B cell (primary cell): Measurements from ENCODE around the gene CCDC85B. TPM values are rescaled to one million over a fixed set of nuclear protein-coding genes. Genes with fewer than 3 reads are reported as not detected.

Experiments
- ATAC-seq: fragments of 200-7000 bp; cut with Tn5 transposase; one replicate; pipeline ENCODE4 v1.10.0; 2021; ENCODE audit warnings: low read depth, mild to moderate bottlenecking, moderate number of reproducible peaks, moderate library complexity
- CTCF ChIA-PET: fragments of 350-600 bp; sonication (Branson Sonifier 250); formaldehyde crosslinking; loops from one replicate; lab custom pipeline; 2021; ENCODE audit warnings: antibody characterized with exemption, inconsistent platforms; lab: Charles Lee
- POLR2A ChIA-PET: fragments of 350-600 bp; sonication (Branson Sonifier 250); formaldehyde crosslinking; loops from one replicate; lab custom pipeline; 2021; ENCODE audit warnings: antibody characterized with exemption; lab: Charles Lee
- DNase-seq: peaks from one replicate; pipeline ENCODE4 v3.0.0; 2013
- H2AFZ ChIP-seq: 2 replicates; pipeline ENCODE4 v1.6.1; 2012; ENCODE audit warnings: mild to moderate bottlenecking, low read depth, low read length; ENCODE audit not compliant: insufficient read depth, poor library complexity, severe bottlenecking
- H3K27ac ChIP-seq, 2 donors: 1 replicate in 1 of 2; 2 replicates in 1 of 2; pipeline ENCODE4 v1.5.1; 2012 to 2013; ENCODE audit warnings: low read length in 2 of 2, mild to moderate bottlenecking in 2 of 2, moderate library complexity in 1 of 2
- H3K27me3 ChIP-seq, 4 experiments: fragments of 200-600 bp in 1 of 4; sonication (generic) in 1 of 4; replicated peaks in 1 of 4; 1 replicate in 2 of 4; 2 replicates in 2 of 4; pipeline versions ENCODE4 v1.6.1 to v1.7.0; 2013 to 2016; ENCODE audit warnings: low read length in 3 of 4, mild to moderate bottlenecking in 2 of 4, mixed read lengths in 1 of 4, moderate library complexity in 1 of 4; ENCODE audit not compliant: insufficient read depth in 4 of 4, control insufficient read depth in 3 of 4; ENCODE audit errors: control extremely low read depth in 1 of 4
- H3K36me3 ChIP-seq, 2 experiments: replicated peaks in 1 of 2; 1 replicate in 1 of 2; 2 replicates in 1 of 2; pipeline versions ENCODE4 v1.6.1 to v1.7.1; 2013; ENCODE audit warnings: low read length in 1 of 2; ENCODE audit not compliant: insufficient read depth in 2 of 2, control insufficient read depth in 1 of 2; ENCODE audit errors: control extremely low read depth in 1 of 2, extremely low read depth in 1 of 2
- H3K4me1 ChIP-seq, 2 donors: fragments of 200-600 bp in 1 of 2; sonication (generic) in 1 of 2; 1 replicate in 1 of 2; 2 replicates in 1 of 2; pipeline versions ENCODE4 v1.5.1 to v1.6.1; 2013 to 2017; ENCODE audit warnings: low read length in 2 of 2; ENCODE audit not compliant: control insufficient read depth in 2 of 2, insufficient read depth in 2 of 2
- H3K4me2 ChIP-seq: replicated peaks from 2 replicates; pipeline ENCODE3; 2012; ENCODE audit warnings: mild to moderate bottlenecking, low read depth, low read length; ENCODE audit not compliant: poor library complexity, severe bottlenecking
- H3K4me3 ChIP-seq, 5 experiments: fragments of 200-600 bp in 1 of 5; sonication (generic) in 1 of 5; 1 replicate in 3 of 5; 2 replicates in 2 of 5; pipeline versions ENCODE4 v1.5.1 to v1.7.0; 2011 to 2016; ENCODE audit warnings: low read length in 4 of 5, mild to moderate bottlenecking in 4 of 5, low read depth in 2 of 5, control low read depth in 1 of 5, moderate library complexity in 1 of 5; ENCODE audit not compliant: insufficient read depth in 1 of 5; ENCODE audit errors: control extremely low read depth in 1 of 5, extremely low read depth in 1 of 5
- H3K79me2 ChIP-seq: fragments of 200-600 bp; sonication (generic); one replicate; pipeline ENCODE4 v1.6.0; 2016; ENCODE audit warnings: low read length; ENCODE audit not compliant: control insufficient read depth, insufficient read depth
- H3K9ac ChIP-seq: fragments of 200-600 bp; sonication (generic); 2 replicates; pipeline ENCODE4 v1.6.1; 2017; ENCODE audit warnings: mild to moderate bottlenecking, low read length, moderate library complexity
- H3K9me3 ChIP-seq, 3 donors: one replicate each; pipeline versions ENCODE4 v1.6.1 to v1.7.1; 2013; ENCODE audit warnings: low read length in 2 of 3; ENCODE audit not compliant: control insufficient read depth in 2 of 3, insufficient read depth in 1 of 3; ENCODE audit errors: control extremely low read depth in 1 of 3
- H4K20me1 ChIP-seq: 2 replicates; pipeline ENCODE4 v1.6.0; 2012; ENCODE audit warnings: mild to moderate bottlenecking, low read length; ENCODE audit not compliant: insufficient read depth, control insufficient read depth, poor library complexity, severe bottlenecking
- H3K27ac Mint-ChIP-seq: one replicate; pipeline ENCODE4 v1.8.0; 2021; ENCODE audit warnings: mixed read lengths
- H3K27me3 Mint-ChIP-seq: one replicate; pipeline ENCODE4 v1.8.0; 2021; ENCODE audit warnings: mixed read lengths
- H3K4me1 Mint-ChIP-seq: one replicate; pipeline ENCODE4 v1.8.0; 2021; ENCODE audit warnings: mixed read lengths
- H3K4me3 Mint-ChIP-seq: one replicate; pipeline ENCODE4 v1.8.0; 2021; ENCODE audit warnings: mixed read lengths
- H3K9me3 Mint-ChIP-seq: one replicate; pipeline ENCODE4 v1.8.0; 2022; ENCODE audit warnings: mixed read lengths; ENCODE audit not compliant: insufficient read depth
- CTCF ChIP-seq: fragments of 200-600 bp; IDR thresholded peaks from one replicate; pipeline ENCODE4 v1.8.0; 2022; ENCODE audit warnings: antibody characterized with exemption, mild to moderate bottlenecking
- EZH2 ChIP-seq: IDR thresholded peaks from 2 replicates; pipeline ENCODE4 v1.6.1; 2012; ENCODE audit warnings: borderline replicate concordance, low read depth, mild to moderate bottlenecking, moderate library complexity, low read length; ENCODE audit not compliant: insufficient read depth, poor library complexity, severe bottlenecking
- WGBS: methylation state at CpG from one replicate; pipeline ENCODE4 v1.1.5; 2013; ENCODE audit warnings: missing lambda C conversion rate; ENCODE audit not compliant: insufficient coverage; 5-methylcytosine and 5-hydroxymethylcytosine counted together
- intact Hi-C: fragments of 100-400 bp; cut with micrococcal nuclease; formaldehyde crosslinking; loops from one replicate; pipeline ENCODE4 v1.10.0; 2022
- polyA plus RNA-seq: library from polyadenylated mRNA; depleted of rRNA; stranded (reverse); fragments of >200 nt; gene quantifications from 2 replicates; pipeline ENCODE4 v1.2.3, GENCODE V29; 2012
- total RNA-seq, 2 donors: library from RNA; stranded (reverse); fragments of 120-200 nt in 1 of 2; gene quantifications; 1 replicate in 1 of 2; 2 replicates in 1 of 2; pipeline versions ENCODE4 v1.2.3 to v1.2.4, GENCODE V29; 2013 to 2022

The CCDC85B gene
- total and polyA plus RNA-seq, 2 donors (not counting 1 experiment from before 2014, with no cell fraction given): 18.2 to 39.5 TPM

- Histone ChIP-seq H3K4me1 (peaks cover 0 to 8% of the 10 kb centered on the region in 2 donors), H3K4me3 (no peak overlapping the region), H3K9me3 (peaks cover 0 to 15% (median 0%) of the 10 kb centered on the region in 3 donors), H3K27me3 (no peaks in the 10 kb centered on the region), H3K9ac (no peak overlapping the region), H3K79me2 (peaks cover 23% of the 10 kb centered on the region), H2AFZ (no peak overlapping the region), H4K20me1 (peaks cover 51% of the 10 kb centered on the region), H3K27ac (no peak overlapping the region), H3K4me2 (no peak overlapping the region), H3K36me3 (peaks cover 0 to 51% of the 10 kb centered on the region in 2 experiments)
- peak; percentile 29 for DNase-seq
- ChIA-PET POLR2A (interaction anchor here (0.6 to 1.5 kb wide), 3 partner anchors 8 to 118 kb away, joined by 3 to 8 read pairs (median 3); partner anchors contain the start of gene SNX32), CTCF (interaction anchor here (0.6 to 2.8 kb wide), 3 partner anchors 10 to 171 kb away, joined by 3 to 15 read pairs (median 6); partner anchors contain the start of gene MUS81)
- Mint-ChIP-seq H3K4me3 (no peak overlapping the region), H3K27me3 (no peaks in the 10 kb centered on the region), H3K4me1 (peaks cover 18% of the 10 kb centered on the region), H3K9me3 (no peaks in the 10 kb centered on the region), H3K27ac (no peak overlapping the region)
- TF ChIP-seq CTCF: no peak
- TF ChIP-seq EZH2: no peak
- WGBS: 89% methylated on average over 16 of the region's 20 CpGs
- no peak for ATAC-seq
- intact Hi-C loops: no loop called here
Observed at GRCh38 chr11:65850217-65851082, 40.0 kb upstream of the CCDC85B start.
